HCT116 (cell line): ENCODE results near the gene MACF1. TPM values are rescaled to one million over a fixed set of nuclear protein-coding genes. Genes with fewer than 3 reads are reported as not detected.

Experiments used
- ATAC-seq: fragments of 200-7000 bp; cut with Tn5 transposase; 2 replicates; pipeline ENCODE4 v1.9.1; 2020; ENCODE audit warnings: mild to moderate bottlenecking, moderate library complexity
- BruUV-seq: library from RNA; stranded (reverse); fragments of 400-500 nt; replicated peaks from 2 replicates; lab custom pipeline; 2021; lab: Mats Ljungman, UMichigan
- CTCF ChIA-PET: fragments of 300-600 bp; sonication (Branson Sonifier 250); formaldehyde crosslinking; loops from one replicate; lab custom pipeline; 2021; ENCODE audit warnings: antibody characterized with exemption; lab: Charles Lee
- POLR2A ChIA-PET: fragments of 300-600, 350-600 bp; sonication (Branson Sonifier 250); formaldehyde crosslinking; loops from one replicate; lab custom pipeline; 2021; ENCODE audit warnings: antibody characterized with exemption; lab: Charles Lee
- RAD21 ChIA-PET, 2 experiments: fragments of 300-600 bp; sonication (Branson Sonifier 250); formaldehyde crosslinking; loops; one replicate each; lab custom pipeline; 2023; ENCODE audit warnings: low total read pairs in 2 of 2; ENCODE audit not compliant: uncharacterized antibody in 2 of 2, unreplicated experiment in 2 of 2, low non-redundant PET in 1 of 2; lab: Charles Lee
- DNase-seq: peaks from one replicate; pipeline ENCODE4 v3.0.0-alpha.2; 2010; ENCODE audit warnings: low read depth, low spot score
- H2AFZ ChIP-seq: fragments of 200-600 bp; shearing (Covaris generic), sonication (generic); 2 replicates; pipeline ENCODE4 v1.6.1; 2017; ENCODE audit warnings: low read depth, mixed run types, mixed read lengths, antibody characterized with exemption, low read length; ENCODE audit not compliant: poor library complexity, severe bottlenecking
- H3K27ac ChIP-seq: 2 replicates; pipeline ENCODE4 v1.5.1; 2012; ENCODE audit warnings: low read depth, low read length
- H3K27me3 ChIP-seq: fragments of 200-600 bp; sonication (generic); 2 replicates; pipeline ENCODE4 v1.6.1; 2016; ENCODE audit warnings: mixed run types, low read length, mixed read lengths; ENCODE audit not compliant: insufficient read depth
- H3K36me3 ChIP-seq, 2 experiments: fragments of 200-500 bp in 1 of 2; fragments of 200-600 bp in 1 of 2; sonication (Bioruptor generic) in 1 of 2; sonication (generic) in 1 of 2; 2 replicates each; pipeline versions ENCODE4 v1.5.1 to v1.6.1; 2014 to 2016; ENCODE audit warnings: low read length in 2 of 2, inconsistent platforms in 1 of 2, mixed read lengths in 1 of 2, mixed run types in 1 of 2; ENCODE audit not compliant: insufficient read depth in 2 of 2, control insufficient read depth in 1 of 2
- H3K4me1 ChIP-seq, 2 experiments: fragments of 200-600 bp in 1 of 2; sonication (generic) in 1 of 2; 2 replicates each; pipeline versions ENCODE4 v1.5.1 to v1.6.1; 2012 to 2017; ENCODE audit warnings: low read length in 2 of 2, inconsistent platforms in 1 of 2, mild to moderate bottlenecking in 1 of 2, mixed read lengths in 1 of 2, mixed run types in 1 of 2, moderate library complexity in 1 of 2; ENCODE audit not compliant: insufficient read depth in 2 of 2, control insufficient read depth in 1 of 2
- H3K4me2 ChIP-seq: fragments of 200-600 bp; sonication (generic); 2 replicates; pipeline ENCODE4 v1.6.1; 2017; ENCODE audit warnings: mixed run types, low read length, mixed read lengths
- H3K4me3 ChIP-seq, 2 experiments: fragments of 200-600 bp in 1 of 2; sonication (generic) in 1 of 2; replicated peaks in 1 of 2; 2 replicates each; pipeline ENCODE4 v1.5.1; 2011 to 2016; ENCODE audit warnings: low read length in 2 of 2, control low read depth in 1 of 2, low read depth in 1 of 2, mild to moderate bottlenecking in 1 of 2, mixed read lengths in 1 of 2, mixed run types in 1 of 2
- H3K79me2 ChIP-seq: fragments of 200-600 bp; sonication (generic); 2 replicates; pipeline ENCODE4 v1.6.1; 2017; ENCODE audit warnings: mild to moderate bottlenecking, mixed run types, low read length, moderate library complexity, mixed read lengths; ENCODE audit not compliant: insufficient read depth
- H3K9ac ChIP-seq: fragments of 200-600 bp; sonication (generic); 2 replicates; pipeline ENCODE4 v1.6.1; 2016; ENCODE audit warnings: low read length, mixed read lengths
- H3K9me2 ChIP-seq: fragments of 200-600 bp; sonication (generic), shearing (Covaris generic); 2 replicates; pipeline ENCODE4 v1.6.1; 2017; ENCODE audit warnings: mixed run types, mild to moderate bottlenecking, moderate library complexity; ENCODE audit not compliant: insufficient read depth
- H3K9me3 ChIP-seq, 2 experiments: fragments of 200-500 bp in 1 of 2; fragments of 200-600 bp in 1 of 2; sonication (Bioruptor generic) in 1 of 2; sonication (generic) in 1 of 2; 2 replicates each; pipeline ENCODE4 v1.6.1; 2014 to 2017; ENCODE audit warnings: low read length in 2 of 2, mixed read lengths in 2 of 2, inconsistent platforms in 1 of 2, low read depth in 1 of 2, mild to moderate bottlenecking in 1 of 2, mixed run types in 1 of 2, moderate library complexity in 1 of 2; ENCODE audit not compliant: control insufficient read depth in 1 of 2, insufficient read depth in 1 of 2
- H4K20me1 ChIP-seq: fragments of 200-600 bp; sonication (generic), shearing (Covaris generic); 2 replicates; pipeline ENCODE4 v1.6.1; 2017; ENCODE audit warnings: mixed run types, mild to moderate bottlenecking, moderate library complexity; ENCODE audit not compliant: insufficient read depth
- ATF3 ChIP-seq: IDR thresholded peaks from 2 replicates; pipeline ENCODE4 v1.6.1; 2012
- CBX3 ChIP-seq: IDR thresholded peaks from 2 replicates; pipeline ENCODE4 v1.6.1; 2012; ENCODE audit warnings: low read depth
- CEBPB ChIP-seq: IDR thresholded peaks from 2 replicates; pipeline ENCODE4 v1.6.1; 2012; ENCODE audit warnings: low read depth
- CTCF ChIP-seq, 3 experiments: fragments of 200-600 bp in 1 of 3; sonication (generic) in 1 of 3; IDR thresholded peaks in 2 of 3; conservative IDR thresholded peaks in 1 of 3; 2 replicates each; pipeline ENCODE4 v1.5.1; 2012 to 2017; ENCODE audit warnings: low read depth in 2 of 3, low read length in 2 of 3, antibody characterized with exemption in 1 of 3, borderline replicate concordance in 1 of 3, control low read depth in 1 of 3, mild to moderate bottlenecking in 1 of 3, mixed read lengths in 1 of 3, mixed run types in 1 of 3, moderate library complexity in 1 of 3; ENCODE audit not compliant: insufficient read depth in 1 of 3
- EGR1 ChIP-seq: IDR thresholded peaks from 2 replicates; pipeline ENCODE4 v1.6.1; 2012; ENCODE audit warnings: low read depth
- ELF1 ChIP-seq: IDR thresholded peaks from 2 replicates; pipeline ENCODE4 v1.6.1; 2012; ENCODE audit warnings: low read depth, borderline replicate concordance
- EZH2phosphoT487 ChIP-seq: fragments of 200-600 bp; IDR thresholded peaks from 2 replicates; pipeline ENCODE4 v1.6.1; 2018; ENCODE audit warnings: antibody characterized with exemption, borderline replicate concordance
- FOSL1 ChIP-seq: IDR thresholded peaks from 2 replicates; pipeline ENCODE4 v1.6.1; 2012; ENCODE audit warnings: low read depth
- JUND ChIP-seq: IDR thresholded peaks from 2 replicates; pipeline ENCODE4 v1.6.1; 2012
- POLR2A ChIP-seq: IDR thresholded peaks from 2 replicates; pipeline ENCODE4 v1.7.0; 2011; ENCODE audit warnings: borderline replicate concordance; ENCODE audit not compliant: insufficient read depth, insufficient read length; ENCODE audit errors: extremely low read depth
- POLR2AphosphoS5 ChIP-seq: IDR thresholded peaks from 2 replicates; pipeline ENCODE4 v1.6.1; 2011; ENCODE audit warnings: mild to moderate bottlenecking, low read depth, low read length, moderate library complexity
- REST ChIP-seq: IDR thresholded peaks from 2 replicates; pipeline ENCODE4 v1.6.1; 2012; ENCODE audit warnings: low read depth
- SP1 ChIP-seq: IDR thresholded peaks from 2 replicates; pipeline ENCODE4 v1.6.1; 2012; ENCODE audit warnings: low read depth
- SRF ChIP-seq: IDR thresholded peaks from 2 replicates; pipeline ENCODE4 v1.6.1; 2012; ENCODE audit warnings: low read depth
- TCF7L2 ChIP-seq: IDR thresholded peaks from 2 replicates; pipeline ENCODE4 v1.7.0; 2011; ENCODE audit warnings: borderline replicate concordance, inconsistent platforms; ENCODE audit not compliant: insufficient read depth, insufficient read length; ENCODE audit errors: extremely low read depth
- ZFX ChIP-seq: fragments of 450-650 bp; IDR thresholded peaks from 2 replicates; pipeline ENCODE4 v1.6.1; 2017
- ZNF274 ChIP-seq: fragments of 200-500 bp; sonication (Bioruptor generic); IDR thresholded peaks from 2 replicates; pipeline ENCODE4 v1.6.1; 2014; ENCODE audit warnings: mild to moderate bottlenecking, low read depth, low read length, inconsistent platforms
- intact Hi-C: fragments of 100-400 bp; cut with micrococcal nuclease; formaldehyde crosslinking; loops from 2 replicates; pipeline ENCODE4 v1.10.0; 2022
- total RNA-seq: library from RNA; stranded (reverse); gene quantifications from one replicate; pipeline ENCODE4 v1.2.1, GENCODE V29; 2021; ENCODE audit not compliant: unreplicated experiment

MACF1 gene
- total RNA-seq, 1 experiment from 2014 or later, result 146 TPM

GRCh38 chr1:39452081-39452480, 247.6 kb downstream of the MACF1 start:
- no peak for TF ChIP-seq POLR2A
- TF ChIP-seq FOSL1, result no peak
- TF ChIP-seq CBX3, result no peak
- no peak for TF ChIP-seq SRF
- no peak for TF ChIP-seq TCF7L2
- no peak for TF ChIP-seq JUND
- no peak for TF ChIP-seq ELF1
- TF ChIP-seq REST, result no peak
- TF ChIP-seq EZH2phosphoT487, result no peak
- no peak for TF ChIP-seq CEBPB
- no peak for TF ChIP-seq ZNF274
- TF ChIP-seq ZFX, result no peak
- TF ChIP-seq ATF3, result no peak
- no peak for TF ChIP-seq EGR1
- no peak for TF ChIP-seq SP1
- TF ChIP-seq CTCF (IDR thresholded peaks at IDR 0.05 in 2 of 3, conservative IDR thresholded peaks at IDR 0.05 in 1 of 3; ENCODE audit: borderline replicate concordance in 1 of 3, insufficient read depth in 1 of 3, low read depth in 2 of 3, low read length in 2 of 3), result no peak
- no peak for TF ChIP-seq POLR2AphosphoS5
- H3K9ac ChIP-seq, result no peak overlapping the region
- no peaks in the 10 kb centered on the region for H3K4me1 ChIP-seq
- H4K20me1 ChIP-seq, result no peaks in the 10 kb centered on the region
- ChIA-PET CTCF (no interaction called here), RAD21 (no interaction called here), POLR2A (no interaction called here)
- H3K9me3 ChIP-seq, result no peaks in the 10 kb centered on the region
- intact Hi-C loops, result no loop called here
- no peak overlapping the region for H3K4me3 ChIP-seq
- ATAC-seq (no peak), DNase-seq (no peak)
- H3K9me2 ChIP-seq, result no peaks in the 10 kb centered on the region
- no peak overlapping the region for H3K27ac ChIP-seq
- no TSS peak for BruUV-seq
- peaks cover 57 to 74% of the 10 kb centered on the region in 2 experiments for H3K36me3 ChIP-seq
- H3K4me2 ChIP-seq, result no peak overlapping the region
- H2AFZ ChIP-seq, result no peak overlapping the region
- no peaks in the 10 kb centered on the region for H3K79me2 ChIP-seq
- H3K27me3 ChIP-seq, result no peaks in the 10 kb centered on the region
